NB4 (cell line): Measurements from ENCODE around the gene BAIAP2.

Experiments
- CTCF ChIP-seq: IDR thresholded peaks from one replicate; pipeline ENCODE4 v1.5.1; 2012; ENCODE audit warnings: low read depth, low read length
- MAX ChIP-seq: IDR thresholded peaks from 2 replicates; pipeline ENCODE4 v1.6.1; 2011; ENCODE audit warnings: low read depth, low read length
- MYC ChIP-seq: IDR thresholded peaks from 2 replicates; pipeline ENCODE4 v1.6.1; 2011; ENCODE audit warnings: low read depth, low read length
- POLR2A ChIP-seq: IDR thresholded peaks from 2 replicates; pipeline ENCODE4 v1.6.1; 2011; ENCODE audit warnings: mild to moderate bottlenecking; ENCODE audit not compliant: insufficient read length; ENCODE audit errors: extremely low read depth

GRCh38 chr17:80997424-80998117 lies 37.4 kb upstream of the BAIAP2 start:
- TF ChIP-seq CTCF (no peak), POLR2A (no peak), MAX (peak; percentile 37; the same call in 1 of the 2 replicates), MYC (no peak; the same call in 1 of the 2 replicates)
